ENCODE results near the gene ZNF331.
"Not testable (repeated sequence)": the region's sequence is repeated elsewhere in the genome, so short reads cannot be mapped to it uniquely, and the experiment has no call there.

The ZNF331 gene
- long read RNA-seq, full-length matches to known transcripts = 79 of 97 reads
- long read RNA-seq, partial matches to known transcripts = 0 of 97 reads
- long read RNA-seq, other reads (novel, unspliced or antisense) = 18 of 97 reads

DNA sequence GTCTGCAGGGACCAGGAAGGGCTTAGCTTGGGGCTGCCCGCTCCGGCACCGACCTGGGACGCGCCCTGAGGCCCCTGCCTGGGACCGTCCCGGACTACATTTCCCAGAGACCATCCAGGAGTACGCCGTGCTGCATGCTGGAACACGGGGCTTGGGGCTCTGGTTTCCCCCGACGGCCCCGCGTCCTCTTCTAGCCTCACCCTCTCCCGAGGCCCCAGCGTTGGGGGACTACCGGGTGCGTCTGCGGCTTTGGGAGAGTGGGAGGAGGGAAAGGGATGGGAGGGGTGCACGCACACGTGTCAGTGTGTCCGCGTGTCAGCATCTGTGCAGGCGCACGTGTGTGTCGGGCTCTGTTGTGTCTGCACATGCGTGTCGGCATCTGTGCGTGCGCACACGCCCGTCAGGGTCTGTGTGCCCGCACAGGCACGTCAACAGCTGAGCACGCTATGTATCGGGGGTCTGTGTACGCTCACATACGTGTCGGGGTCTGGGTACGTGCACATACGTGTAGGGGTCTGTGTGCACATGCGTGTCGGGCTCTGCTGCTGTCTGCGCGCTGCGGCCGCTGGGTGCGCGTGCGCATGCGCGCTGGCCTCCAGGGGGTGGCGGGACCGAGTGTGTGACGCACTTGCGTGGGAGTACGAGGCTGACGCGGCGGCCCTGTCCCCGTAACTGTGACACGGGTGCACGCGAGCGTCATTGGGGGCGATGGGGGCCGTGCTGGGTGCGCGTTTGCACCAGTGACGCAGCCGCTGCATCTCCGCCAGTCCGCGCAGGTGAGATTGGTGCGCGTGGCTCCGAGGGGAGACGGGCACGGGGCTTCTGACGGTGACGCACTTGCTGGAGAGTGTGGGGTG is at the start of gene ZNF331:
Gene ZNF331 (plus strand): TSS at position 625 of the 857 bp plus-strand sequence. CDS start 31,232 bp downstream, outside the sequence.
- TF ChIP-seq CTCF (IDR thresholded peaks at IDR 0.05; ENCODE audit: insufficient read depth, low read length) (no peak), GABPA (IDR thresholded peaks at IDR 0.05; ENCODE audit: low read depth) (no peak), POLR2AphosphoS5 (IDR thresholded peaks at IDR 0.05; ENCODE audit: low read depth) (peak; percentile 61; the same call in 1 of the 2 replicates), SPI1 (IDR thresholded peaks at IDR 0.05; ENCODE audit: borderline replicate concordance, low read depth) (no peak)
- TF ChIP-seq, protein P1, sequence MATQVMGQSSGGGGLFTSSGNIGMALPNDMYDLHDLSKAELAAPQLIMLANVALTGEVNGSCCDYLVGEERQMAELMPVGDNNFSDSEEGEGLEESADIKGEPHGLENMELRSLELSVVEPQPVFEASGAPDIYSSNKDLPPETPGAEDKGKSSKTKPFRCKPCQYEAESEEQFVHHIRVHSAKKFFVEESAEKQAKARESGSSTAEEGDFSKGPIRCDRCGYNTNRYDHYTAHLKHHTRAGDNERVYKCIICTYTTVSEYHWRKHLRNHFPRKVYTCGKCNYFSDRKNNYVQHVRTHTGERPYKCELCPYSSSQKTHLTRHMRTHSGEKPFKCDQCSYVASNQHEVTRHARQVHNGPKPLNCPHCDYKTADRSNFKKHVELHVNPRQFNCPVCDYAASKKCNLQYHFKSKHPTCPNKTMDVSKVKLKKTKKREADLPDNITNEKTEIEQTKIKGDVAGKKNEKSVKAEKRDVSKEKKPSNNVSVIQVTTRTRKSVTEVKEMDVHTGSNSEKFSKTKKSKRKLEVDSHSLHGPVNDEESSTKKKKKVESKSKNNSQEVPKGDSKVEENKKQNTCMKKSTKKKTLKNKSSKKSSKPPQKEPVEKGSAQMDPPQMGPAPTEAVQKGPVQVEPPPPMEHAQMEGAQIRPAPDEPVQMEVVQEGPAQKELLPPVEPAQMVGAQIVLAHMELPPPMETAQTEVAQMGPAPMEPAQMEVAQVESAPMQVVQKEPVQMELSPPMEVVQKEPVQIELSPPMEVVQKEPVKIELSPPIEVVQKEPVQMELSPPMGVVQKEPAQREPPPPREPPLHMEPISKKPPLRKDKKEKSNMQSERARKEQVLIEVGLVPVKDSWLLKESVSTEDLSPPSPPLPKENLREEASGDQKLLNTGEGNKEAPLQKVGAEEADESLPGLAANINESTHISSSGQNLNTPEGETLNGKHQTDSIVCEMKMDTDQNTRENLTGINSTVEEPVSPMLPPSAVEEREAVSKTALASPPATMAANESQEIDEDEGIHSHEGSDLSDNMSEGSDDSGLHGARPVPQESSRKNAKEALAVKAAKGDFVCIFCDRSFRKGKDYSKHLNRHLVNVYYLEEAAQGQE (IDR thresholded peaks at IDR 0.05; ENCODE audit: insufficient replicate concordance, low read depth) = peak; percentile 8
- DNase-seq (ENCODE audit: low read depth in 1 of 2, low spot score in 1 of 2) = peak; percentile 74 to 75
- Histone ChIP-seq H3K27ac (replicated peaks) (peak within 1 kb of the TSS; percentile 83), H3K4me3 (replicated peaks; ENCODE audit: insufficient read depth, low read length) (peak within 1 kb of the TSS; percentile 56), H3K27me3 (ENCODE audit: insufficient read depth, poor library complexity, severe bottlenecking) (no peaks in the 10 kb centered on the region)

DNA sequence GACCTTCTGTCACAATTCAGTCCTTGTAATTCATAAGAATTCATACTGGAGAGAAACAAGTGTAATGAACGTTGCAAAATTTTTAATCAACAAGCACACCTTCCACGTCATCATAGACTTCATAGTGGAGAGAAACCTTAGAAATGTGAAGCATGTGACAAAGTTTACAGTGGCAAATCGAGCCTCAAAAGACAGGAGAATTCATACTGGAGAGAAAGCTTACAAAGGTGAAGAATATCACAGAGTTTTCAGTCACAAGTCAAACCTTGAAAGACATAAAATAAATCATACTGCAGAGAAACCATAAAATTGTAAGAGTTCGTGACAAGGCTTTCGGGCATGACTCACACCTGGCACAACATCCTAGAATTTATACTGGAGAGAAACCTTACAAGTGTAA is 45.8 kb upstream of the ZNF331 start:
- TF ChIP-seq, protein P1 (IDR thresholded peaks at IDR 0.05; ENCODE audit: insufficient replicate concordance, low read depth) = no peak
- TF ChIP-seq SPI1 (IDR thresholded peaks at IDR 0.05; ENCODE audit: borderline replicate concordance, low read depth) = no peak
- TF ChIP-seq GABPA (IDR thresholded peaks at IDR 0.05; ENCODE audit: low read depth) = no peak
- TF ChIP-seq CTCF (IDR thresholded peaks at IDR 0.05; ENCODE audit: insufficient read depth, low read length) = no peak
- TF ChIP-seq POLR2AphosphoS5 (IDR thresholded peaks at IDR 0.05; ENCODE audit: low read depth) = no peak
- H3K4me3 ChIP-seq (replicated peaks; ENCODE audit: insufficient read depth, low read length) = no peak overlapping the region
- H3K27me3 ChIP-seq (ENCODE audit: insufficient read depth, poor library complexity, severe bottlenecking) = no peaks in the 10 kb centered on the region
- DNase-seq (ENCODE audit: low read depth in 1 of 2, low spot score in 1 of 2) = no peak
- no peak overlapping the region for H3K27ac ChIP-seq (replicated peaks)

- H3K4me3 ChIP-seq (replicated peaks; ENCODE audit: insufficient read depth, low read length); DNase-seq (ENCODE audit: low read depth in 1 of 2, low spot score in 1 of 2); H3K27ac ChIP-seq (replicated peaks); H3K27me3 ChIP-seq (ENCODE audit: insufficient read depth, poor library complexity, severe bottlenecking): not testable (repeated sequence)
Measured at GRCh38 chr19:53497311-53498023, 40.5 kb upstream of the ZNF331 start.

- not testable (repeated sequence) for H3K4me3 ChIP-seq (replicated peaks; ENCODE audit: insufficient read depth, low read length); H3K27me3 ChIP-seq (ENCODE audit: insufficient read depth, poor library complexity, severe bottlenecking); H3K27ac ChIP-seq (replicated peaks)
- peak in 1 of 2 experiments; percentile 9 for DNase-seq (ENCODE audit: low read depth in 1 of 2, low spot score in 1 of 2)
Measured at GRCh38 chr19:53498024-53498395, 39.9 kb upstream of the ZNF331 start.

GRCh38 chr19:53503151-53503550 is 34.8 kb upstream of the ZNF331 start:
- not testable (repeated sequence) for DNase-seq (ENCODE audit: low read depth in 1 of 2, low spot score in 1 of 2); H3K4me3 ChIP-seq (replicated peaks; ENCODE audit: insufficient read depth, low read length); H3K27ac ChIP-seq (replicated peaks)

DNA sequence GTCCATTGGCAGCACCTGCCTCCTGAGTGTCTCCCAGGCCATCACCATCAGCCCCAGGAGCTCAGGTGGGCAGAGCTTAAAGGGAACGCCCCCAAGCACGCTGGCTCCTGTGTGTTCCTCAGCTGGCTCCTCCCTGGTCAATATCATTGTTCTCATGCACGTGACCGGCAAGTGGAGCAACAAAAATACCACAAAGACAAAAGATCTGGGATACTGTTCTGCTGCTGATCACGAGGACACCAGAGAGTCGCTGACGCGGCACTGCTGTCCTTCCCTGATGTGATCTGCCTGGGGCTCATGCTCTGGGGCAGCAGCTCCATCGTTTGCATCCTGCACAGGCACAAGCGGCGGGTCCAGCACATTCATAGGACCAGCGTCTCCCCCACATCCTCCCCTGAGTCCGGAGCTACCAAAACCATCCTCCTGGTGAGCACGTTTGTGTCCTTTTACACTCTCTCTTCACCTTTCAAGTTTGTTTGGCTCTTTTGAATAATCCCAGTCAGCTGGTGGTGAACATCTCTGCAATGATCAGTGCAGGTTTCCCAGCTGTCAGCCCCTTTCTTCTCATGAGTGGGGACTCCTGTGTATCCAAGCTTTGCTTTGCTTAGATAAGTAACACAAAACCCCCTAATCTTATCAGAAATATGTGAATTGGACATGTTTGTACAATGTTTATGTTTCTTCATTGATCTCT is 34.1 kb upstream of the ZNF331 start:
- DNase-seq (ENCODE audit: low read depth in 1 of 2, low spot score in 1 of 2); H3K27me3 ChIP-seq (ENCODE audit: insufficient read depth, poor library complexity, severe bottlenecking); H3K4me3 ChIP-seq (replicated peaks; ENCODE audit: insufficient read depth, low read length); H3K27ac ChIP-seq (replicated peaks): not testable (repeated sequence)

More at GRCh38 chr19:53503151-53503550, 34.8 kb upstream of the ZNF331 start:
- H3K27me3 ChIP-seq (ENCODE audit: insufficient read depth, poor library complexity, severe bottlenecking) = not testable (repeated sequence)

DNA sequence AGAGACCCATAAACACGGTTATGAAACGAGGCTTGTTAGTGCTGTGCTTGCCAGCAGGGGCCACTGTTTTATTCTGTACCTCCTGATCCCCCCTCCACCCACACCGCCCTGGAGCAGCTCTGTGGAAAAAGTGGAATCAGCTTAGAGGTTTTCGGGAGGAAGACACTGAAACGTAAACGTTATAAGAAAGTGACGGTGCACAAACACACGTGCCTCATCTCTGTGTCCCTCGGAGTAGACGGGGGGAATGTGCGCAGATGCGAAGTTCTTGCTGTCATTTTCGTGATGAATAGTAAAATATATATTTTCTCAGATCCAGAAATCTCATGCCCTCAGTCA is 33.6 kb upstream of the ZNF331 start:
- not testable (repeated sequence) for H3K27me3 ChIP-seq (ENCODE audit: insufficient read depth, poor library complexity, severe bottlenecking); H3K4me3 ChIP-seq (replicated peaks; ENCODE audit: insufficient read depth, low read length); DNase-seq (ENCODE audit: low read depth in 1 of 2, low spot score in 1 of 2); H3K27ac ChIP-seq (replicated peaks)

Measured in HL-60 (cell line).